HepG2 (cell line): ENCODE results near the gene DARS2. TPM values are rescaled to one million over a fixed set of nuclear protein-coding genes. Genes with fewer than 3 reads are reported as not detected.

Experiments
- ATAC-seq: fragments of 200-7000 bp; cut with Tn5 transposase; 3 replicates; pipeline ENCODE4 v1.9.1; 2020; ENCODE audit warnings: mild to moderate bottlenecking, moderate library complexity
- BruUV-seq: library from RNA; stranded (reverse); fragments of 400-500 nt; replicated peaks from 2 replicates; lab custom pipeline; 2021; lab: Mats Ljungman, UMichigan
- CTCF ChIA-PET: fragments of 300-600 bp; formaldehyde crosslinking; extraction: SDS; loops from one replicate; lab custom pipeline; 2021; ENCODE audit warnings: low total read pairs, inconsistent platforms, low intra/inter-chr PET ratio; lab: Yijun Ruan, JAX
- POLR2A ChIA-PET: fragments of 350-600 bp; sonication (Branson Sonifier 250); formaldehyde crosslinking; loops from one replicate; lab custom pipeline; 2020; ENCODE audit warnings: antibody characterized with exemption, inconsistent platforms; lab: Yijun Ruan, JAX
- DNase-seq: peaks from one replicate; pipeline ENCODE4 v3.0.0-alpha.2; 2015; ENCODE audit warnings: low spot score
- FAIRE-seq: peaks from 3 replicates; lab custom pipeline; 2011; peaks lifted over from hg19 to GRCh38; lab: Jason Lieb, UNC
- H2AFZ ChIP-seq: one replicate; pipeline ENCODE4 v1.6.1; 2011; ENCODE audit warnings: low read length, inconsistent platforms
- H3K27ac ChIP-seq: fragments of 300-600 bp; 3 replicates; pipeline ENCODE4 v1.8.0; 2011; ENCODE audit warnings: mixed run types, mild to moderate bottlenecking, mixed read lengths, low read length, inconsistent platforms; ENCODE audit not compliant: insufficient read depth; ENCODE audit errors: extremely low read length
- H3K27me3 ChIP-seq, 2 experiments: fragments of 200-600 bp in 1 of 2; 2 replicates in 1 of 2; 3 replicates in 1 of 2; pipeline versions ENCODE4 v1.6.0 to v1.8.0; 2011; ENCODE audit warnings: low read length in 2 of 2, mild to moderate bottlenecking in 2 of 2, moderate library complexity in 2 of 2, inconsistent platforms in 1 of 2; ENCODE audit not compliant: insufficient read depth in 2 of 2, control insufficient read depth in 1 of 2
- H3K36me3 ChIP-seq, 2 experiments: fragments of 200-600 bp in 1 of 2; replicated peaks in 1 of 2; 2 replicates in 1 of 2; 3 replicates in 1 of 2; pipeline versions ENCODE4 v1.5.1 to v1.8.0; 2011; ENCODE audit warnings: low read length in 2 of 2, inconsistent platforms in 1 of 2; ENCODE audit not compliant: insufficient read depth in 2 of 2, control insufficient read depth in 1 of 2
- H3K4me1 ChIP-seq: 2 replicates; pipeline ENCODE4 v1.5.1; 2012; ENCODE audit warnings: low read length, inconsistent platforms; ENCODE audit not compliant: insufficient read depth
- H3K4me2 ChIP-seq: 2 replicates; pipeline ENCODE4 v1.6.0; 2011; ENCODE audit warnings: low read depth, low read length, inconsistent platforms
- H3K4me3 ChIP-seq, 3 experiments: fragments of 200-600 bp in 1 of 3; sonication (generic), shearing (Covaris generic) in 1 of 3; replicated peaks in 1 of 3; 2 replicates each; pipeline ENCODE4 v1.5.1; 2011 to 2016; ENCODE audit warnings: low read length in 3 of 3, inconsistent platforms in 2 of 3, low read depth in 2 of 3, mild to moderate bottlenecking in 2 of 3, control low read depth in 1 of 3, mixed read lengths in 1 of 3; ENCODE audit not compliant: insufficient read depth in 1 of 3
- H3K79me2 ChIP-seq: one replicate; pipeline ENCODE4 v1.6.1; 2011; ENCODE audit warnings: low read length, inconsistent platforms; ENCODE audit not compliant: insufficient read depth
- H3K9ac ChIP-seq: 2 replicates; pipeline ENCODE4 v1.6.0; 2011; ENCODE audit warnings: mild to moderate bottlenecking, low read depth, low read length, inconsistent platforms; ENCODE audit not compliant: insufficient read depth
- H3K9me3 ChIP-seq: 2 replicates; pipeline ENCODE4 v1.5.1; 2012; ENCODE audit warnings: mild to moderate bottlenecking, low read length
- H4K20me1 ChIP-seq: 2 replicates; pipeline ENCODE4 v1.6.0; 2011; ENCODE audit warnings: inconsistent platforms, mild to moderate bottlenecking, low read length, moderate library complexity; ENCODE audit not compliant: insufficient read depth
- GTF3A ChIP-seq: sonication (generic); formaldehyde crosslinking; conservative IDR thresholded peaks from 2 replicates; pipeline ENCODE4 v1.4.0; 2020; ENCODE audit warnings: mild to moderate bottlenecking, missing genetic modification reagents
- HNRNPK ChIP-seq: fragments of 200-400 bp; formaldehyde crosslinking; IDR thresholded peaks from 2 replicates; pipeline ENCODE4 v1.6.1; 2018; ENCODE audit warnings: low read length, low read depth, moderate library complexity, mild to moderate bottlenecking; ENCODE audit not compliant: poor library complexity, severe bottlenecking
- MYNN ChIP-seq: sonication (generic); formaldehyde crosslinking; IDR thresholded peaks from 2 replicates; pipeline ENCODE4 v1.4.0; 2020; ENCODE audit warnings: mild to moderate bottlenecking, low read depth, missing genetic modification reagents
- NFATC3 ChIP-seq: sonication (generic); formaldehyde crosslinking; IDR thresholded peaks from 2 replicates; pipeline ENCODE4 v1.5.1; 2020; ENCODE audit warnings: mild to moderate bottlenecking, missing genetic modification reagents
- SKI ChIP-seq: fragments of 450-650 bp; IDR thresholded peaks from one replicate; pipeline ENCODE4 v1.6.1; 2018; ENCODE audit warnings: mild to moderate bottlenecking; ENCODE audit not compliant: partially characterized antibody
- SP1 ChIP-seq, 2 experiments: fragments of 450-650 bp in 1 of 2; sonication (generic) in 1 of 2; formaldehyde crosslinking in 1 of 2; IDR thresholded peaks; 2 replicates each; pipeline versions ENCODE4 v1.4.0 to v1.6.1; 2016 to 2020; ENCODE audit warnings: missing genetic modification reagents in 1 of 2
- TFAP4 ChIP-seq: sonication (generic); IDR thresholded peaks from 2 replicates; pipeline ENCODE4 v1.6.1; 2016; ENCODE audit warnings: low read depth, borderline replicate concordance
- THAP11 ChIP-seq: IDR thresholded peaks from 2 replicates; pipeline ENCODE4 v1.6.1; 2016; ENCODE audit warnings: missing biosample characterization, missing genetic modification reagents
- TSC22D2 ChIP-seq: sonication (generic); formaldehyde crosslinking; IDR thresholded peaks from 2 replicates; pipeline ENCODE4 v1.5.1; 2020; ENCODE audit warnings: missing genetic modification reagents, mild to moderate bottlenecking, borderline replicate concordance
- ZBTB7A ChIP-seq: sonication (generic); formaldehyde crosslinking; IDR thresholded peaks from 2 replicates; pipeline ENCODE4 v1.8.0; 2022; ENCODE audit warnings: mild to moderate bottlenecking, missing genetic modification reagents
- ZFP36L2 ChIP-seq: sonication (generic); formaldehyde crosslinking; IDR thresholded peaks from 2 replicates; pipeline ENCODE4 v1.4.0; 2020; ENCODE audit warnings: missing genetic modification reagents
- ZMYM4 ChIP-seq: sonication (generic); formaldehyde crosslinking; IDR thresholded peaks from 2 replicates; pipeline ENCODE4 v1.8.1; 2023; ENCODE audit warnings: mild to moderate bottlenecking, missing genetic modification reagents
- ZNF317 ChIP-seq: sonication (generic); formaldehyde crosslinking; IDR thresholded peaks from 2 replicates; pipeline ENCODE4 v1.5.0; 2020; ENCODE audit warnings: mild to moderate bottlenecking, missing genetic modification reagents
- ZNF550 ChIP-seq: sonication (generic); formaldehyde crosslinking; IDR thresholded peaks from 2 replicates; pipeline ENCODE4 v1.4.0; 2020; ENCODE audit warnings: mild to moderate bottlenecking, missing genetic modification reagents, borderline replicate concordance
- ZNF710 ChIP-seq: sonication (generic); formaldehyde crosslinking; IDR thresholded peaks from 2 replicates; pipeline ENCODE4 v1.5.0; 2020; ENCODE audit warnings: mild to moderate bottlenecking, missing genetic modification reagents, borderline replicate concordance
- ZNF713 ChIP-seq: sonication (generic); formaldehyde crosslinking; IDR thresholded peaks from 2 replicates; pipeline ENCODE4 v1.4.0; 2020; ENCODE audit warnings: mild to moderate bottlenecking, missing genetic modification reagents
- ZNF766 ChIP-seq: sonication (generic); formaldehyde crosslinking; IDR thresholded peaks from 2 replicates; pipeline ENCODE4 v1.5.0; 2020; ENCODE audit warnings: missing genetic modification reagents, borderline replicate concordance
- ZNF792 ChIP-seq: IDR thresholded peaks from 2 replicates; pipeline ENCODE4 v1.6.1; 2016
- ZNF816 ChIP-seq: sonication (generic); formaldehyde crosslinking; IDR thresholded peaks from 2 replicates; pipeline ENCODE4 v1.8.0; 2022; ENCODE audit warnings: missing genetic modification reagents, mild to moderate bottlenecking, borderline replicate concordance
- WGBS: methylation state at CpG from one replicate; pipeline ENCODE4 v1.1.6; 2017; ENCODE audit warnings: low lambda C conversion rate; 5-methylcytosine and 5-hydroxymethylcytosine counted together
- in situ Hi-C: cut with HindIII; loops from 2 replicates; pipeline ENCODE4 v1.10.0; 2017; ENCODE audit warnings: low pct_unique_long_range_greater_than_20kb; ENCODE audit not compliant: extremely low pct_ligation_motif_present
- intact Hi-C: fragments of 100-400 bp; cut with micrococcal nuclease; formaldehyde crosslinking; loops from one replicate; pipeline ENCODE4 v1.10.0; 2022; ENCODE audit not compliant: unreplicated experiment
- polyA plus RNA-seq, 8 experiments: library from polyadenylated mRNA; depleted of rRNA in 3 of 8; stranded (reverse) in 7 of 8; unstranded in 1 of 8; fragments of >200 nt; fragmentation: Illumina TruSeq in 4 of 8; extraction: Trizol in 4 of 8; gene quantifications; 2 replicates each; pipeline versions ENCODE4 v1.2.1 to v1.2.3, GENCODE V29; 2011 to 2016; ENCODE audit warnings: low read depth in 4 of 8, missing spikeins in 1 of 8, mixed read lengths in 1 of 8; ENCODE audit not compliant: insufficient read depth in 1 of 8
- total RNA-seq, 5 experiments: library from RNA; depleted of rRNA; stranded (reverse); fragments of >200 nt; fragmentation: Illumina TruSeq; extraction: Trizol; gene quantifications; 2 replicates each; pipeline ENCODE4 v1.2.3, GENCODE V29; 2016; ENCODE audit warnings: low read depth in 1 of 5
- TF ChIP-seq, protein P1 (sequence below): sonication (generic); formaldehyde crosslinking; IDR thresholded peaks from 2 replicates; pipeline ENCODE4 v1.4.0; 2020; ENCODE audit warnings: missing genetic modification reagents

Gene DARS2
- total and polyA plus RNA-seq, 2 of the 13 experiments (the other 11 are each of a cell fraction or from before 2014, with no cell fraction given), result 17.6 to 27.7 TPM

- POLR2A ChIA-PET, result interaction anchor here (2.3 kb wide), 1 partner anchor 12 kb away, joined by 9 read pairs; the partner anchor contains the start of genes GAS5 and ZBTB37
Measured at GRCh38 chr1:173856014-173856413, 31.5 kb downstream of the DARS2 start.

More at GRCh38 chr1:173856014-173856413, 31.5 kb downstream of the DARS2 start:
- Histone ChIP-seq H3K27ac (no peak overlapping the region), H3K9ac (no peak overlapping the region), H3K4me3 (no peak overlapping the region), H3K27me3 (no peaks in the 10 kb centered on the region), H3K79me2 (no peaks in the 10 kb centered on the region), H3K9me3 (no peaks in the 10 kb centered on the region), H3K4me1 (no peaks in the 10 kb centered on the region), H3K36me3 (peaks cover 11 to 39% of the 10 kb centered on the region in 2 experiments), H3K4me2 (no peak overlapping the region), H2AFZ (no peak overlapping the region), H4K20me1 (no peaks in the 10 kb centered on the region; the same call in 1 of the 2 replicates)
- CTCF ChIA-PET, result no interaction called here
- intact Hi-C loops (no loop called here), in situ Hi-C loops (no loop called here)
- 100% methylated on average over 1 of the region's 1 CpG for WGBS
- no peak for DNase-seq
- FAIRE-seq, result no peak
- no peak for ATAC-seq
- no TSS peak for BruUV-seq
- TF ChIP-seq TSC22D2 (CRISPR knock-in tag) (no peak), SKI (no peak), ZNF766 (no peak), SP1 (IDR thresholded peaks at IDR 0.05) (no peak), SP1 (CRISPR knock-in tag; IDR thresholded peaks at IDR 0.05) (no peak), ZNF713 (no peak), NFATC3 (CRISPR knock-in tag) (no peak), HNRNPK (no peak), ZNF317 (CRISPR knock-in tag) (no peak), ZNF710 (CRISPR knock-in tag) (no peak), ZBTB7A (CRISPR knock-in tag) (no peak), ZNF816 (CRISPR knock-in tag) (no peak), ZNF550 (CRISPR knock-in tag) (no peak), ZNF792 (CRISPR knock-in tag) (no peak), THAP11 (CRISPR knock-in tag) (no peak), ZMYM4 (CRISPR knock-in tag) (no peak), GTF3A (CRISPR knock-in tag) (no peak), ZFP36L2 (CRISPR knock-in tag) (no peak), TFAP4 (no peak), MYNN (no peak)
- TF ChIP-seq, protein P1, sequence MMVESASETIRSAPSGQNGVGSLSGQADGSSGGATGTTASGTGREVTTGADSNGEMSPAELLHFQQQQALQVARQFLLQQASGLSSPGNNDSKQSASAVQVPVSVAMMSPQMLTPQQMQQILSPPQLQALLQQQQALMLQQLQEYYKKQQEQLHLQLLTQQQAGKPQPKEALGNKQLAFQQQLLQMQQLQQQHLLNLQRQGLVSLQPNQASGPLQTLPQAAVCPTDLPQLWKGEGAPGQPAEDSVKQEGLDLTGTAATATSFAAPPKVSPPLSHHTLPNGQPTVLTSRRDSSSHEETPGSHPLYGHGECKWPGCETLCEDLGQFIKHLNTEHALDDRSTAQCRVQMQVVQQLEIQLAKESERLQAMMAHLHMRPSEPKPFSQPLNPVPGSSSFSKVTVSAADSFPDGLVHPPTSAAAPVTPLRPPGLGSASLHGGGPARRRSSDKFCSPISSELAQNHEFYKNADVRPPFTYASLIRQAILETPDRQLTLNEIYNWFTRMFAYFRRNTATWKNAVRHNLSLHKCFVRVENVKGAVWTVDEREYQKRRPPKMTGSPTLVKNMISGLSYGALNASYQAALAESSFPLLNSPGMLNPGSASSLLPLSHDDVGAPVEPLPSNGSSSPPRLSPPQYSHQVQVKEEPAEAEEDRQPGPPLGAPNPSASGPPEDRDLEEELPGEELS (CRISPR knock-in tag), result no peak
